HepG2 (cell line): ENCODE results near the gene CRYAB. TPM values are rescaled to one million over a fixed set of nuclear protein-coding genes. Genes with fewer than 3 reads are reported as not detected.

Source experiments
- ATAC-seq: fragments of 200-7000 bp; cut with Tn5 transposase; 3 replicates; pipeline ENCODE4 v1.9.1; 2020; ENCODE audit warnings: mild to moderate bottlenecking, moderate library complexity
- BruUV-seq: library from RNA; stranded (reverse); fragments of 400-500 nt; replicated peaks from 2 replicates; lab custom pipeline; 2021; lab: Mats Ljungman, UMichigan
- CTCF ChIA-PET: fragments of 300-600 bp; formaldehyde crosslinking; extraction: SDS; loops from one replicate; lab custom pipeline; 2021; ENCODE audit warnings: low total read pairs, inconsistent platforms, low intra/inter-chr PET ratio; lab: Yijun Ruan, JAX
- POLR2A ChIA-PET: fragments of 350-600 bp; sonication (Branson Sonifier 250); formaldehyde crosslinking; loops from one replicate; lab custom pipeline; 2020; ENCODE audit warnings: antibody characterized with exemption, inconsistent platforms; lab: Yijun Ruan, JAX
- DNase-seq: peaks from one replicate; pipeline ENCODE4 v3.0.0-alpha.2; 2015; ENCODE audit warnings: low spot score
- FAIRE-seq: peaks from 3 replicates; lab custom pipeline; 2011; peaks lifted over from hg19 to GRCh38; lab: Jason Lieb, UNC
- H2AFZ ChIP-seq: one replicate; pipeline ENCODE4 v1.6.1; 2011; ENCODE audit warnings: low read length, inconsistent platforms
- H3K27ac ChIP-seq: fragments of 300-600 bp; 3 replicates; pipeline ENCODE4 v1.8.0; 2011; ENCODE audit warnings: mixed run types, mild to moderate bottlenecking, mixed read lengths, low read length, inconsistent platforms; ENCODE audit not compliant: insufficient read depth; ENCODE audit errors: extremely low read length
- H3K27me3 ChIP-seq, 2 experiments: fragments of 200-600 bp in 1 of 2; 2 replicates in 1 of 2; 3 replicates in 1 of 2; pipeline versions ENCODE4 v1.6.0 to v1.8.0; 2011; ENCODE audit warnings: low read length in 2 of 2, mild to moderate bottlenecking in 2 of 2, moderate library complexity in 2 of 2, inconsistent platforms in 1 of 2; ENCODE audit not compliant: insufficient read depth in 2 of 2, control insufficient read depth in 1 of 2
- H3K36me3 ChIP-seq, 2 experiments: fragments of 200-600 bp in 1 of 2; replicated peaks in 1 of 2; 2 replicates in 1 of 2; 3 replicates in 1 of 2; pipeline versions ENCODE4 v1.5.1 to v1.8.0; 2011; ENCODE audit warnings: low read length in 2 of 2, inconsistent platforms in 1 of 2; ENCODE audit not compliant: insufficient read depth in 2 of 2, control insufficient read depth in 1 of 2
- H3K4me1 ChIP-seq: 2 replicates; pipeline ENCODE4 v1.5.1; 2012; ENCODE audit warnings: low read length, inconsistent platforms; ENCODE audit not compliant: insufficient read depth
- H3K4me2 ChIP-seq: 2 replicates; pipeline ENCODE4 v1.6.0; 2011; ENCODE audit warnings: low read depth, low read length, inconsistent platforms
- H3K4me3 ChIP-seq, 3 experiments: fragments of 200-600 bp in 1 of 3; sonication (generic), shearing (Covaris generic) in 1 of 3; replicated peaks in 1 of 3; 2 replicates each; pipeline ENCODE4 v1.5.1; 2011 to 2016; ENCODE audit warnings: low read length in 3 of 3, inconsistent platforms in 2 of 3, low read depth in 2 of 3, mild to moderate bottlenecking in 2 of 3, control low read depth in 1 of 3, mixed read lengths in 1 of 3; ENCODE audit not compliant: insufficient read depth in 1 of 3
- H3K79me2 ChIP-seq: one replicate; pipeline ENCODE4 v1.6.1; 2011; ENCODE audit warnings: low read length, inconsistent platforms; ENCODE audit not compliant: insufficient read depth
- H3K9ac ChIP-seq: 2 replicates; pipeline ENCODE4 v1.6.0; 2011; ENCODE audit warnings: mild to moderate bottlenecking, low read depth, low read length, inconsistent platforms; ENCODE audit not compliant: insufficient read depth
- H3K9me3 ChIP-seq: 2 replicates; pipeline ENCODE4 v1.5.1; 2012; ENCODE audit warnings: mild to moderate bottlenecking, low read length
- H4K20me1 ChIP-seq: 2 replicates; pipeline ENCODE4 v1.6.0; 2011; ENCODE audit warnings: inconsistent platforms, mild to moderate bottlenecking, low read length, moderate library complexity; ENCODE audit not compliant: insufficient read depth
- ADNP ChIP-seq: sonication (generic); formaldehyde crosslinking; IDR thresholded peaks from 2 replicates; pipeline ENCODE4 v1.4.0; 2020; ENCODE audit warnings: missing genetic modification reagents
- ARID5B ChIP-seq: IDR thresholded peaks from 2 replicates; pipeline ENCODE4 v1.4.0; 2020; ENCODE audit warnings: mild to moderate bottlenecking, missing genetic modification reagents
- CEBPG ChIP-seq: IDR thresholded peaks from 2 replicates; pipeline ENCODE4 v1.6.1; 2016
- CSRNP1 ChIP-seq: sonication (generic); formaldehyde crosslinking; IDR thresholded peaks from 2 replicates; pipeline ENCODE4 v1.8.1; 2023; ENCODE audit warnings: mild to moderate bottlenecking, missing genetic modification reagents
- GPN1 ChIP-seq: sonication (generic); formaldehyde crosslinking; IDR thresholded peaks from 2 replicates; pipeline ENCODE4 v1.5.1; 2020; ENCODE audit warnings: missing genetic modification reagents, borderline replicate concordance
- GRHL1 ChIP-seq: sonication (generic); formaldehyde crosslinking; conservative IDR thresholded peaks from 2 replicates; pipeline ENCODE4 v1.8.0; 2022; ENCODE audit warnings: missing genetic modification reagents
- IKZF1 ChIP-seq: fragments of 450-650 bp; IDR thresholded peaks from 2 replicates; pipeline ENCODE4 v1.7.1; 2016
- KAT7 ChIP-seq: IDR thresholded peaks from 2 replicates; pipeline ENCODE4 v1.6.1; 2018; ENCODE audit warnings: borderline replicate concordance, missing compliant biosample characterization
- MAZ ChIP-seq, 2 experiments: sonication (generic) in 1 of 2; formaldehyde crosslinking in 1 of 2; IDR thresholded peaks; 2 replicates each; pipeline versions ENCODE4 v1.5.0 to v1.6.1; 2012 to 2020; ENCODE audit warnings: low read depth in 2 of 2, mild to moderate bottlenecking in 2 of 2, borderline replicate concordance in 1 of 2, improper control_type of control experiment in 1 of 2, low read length in 1 of 2, missing genetic modification reagents in 1 of 2, moderate library complexity in 1 of 2
- MEF2D ChIP-seq: sonication (generic); formaldehyde crosslinking; IDR thresholded peaks from 2 replicates; pipeline ENCODE4 v1.5.1; 2020; ENCODE audit warnings: mild to moderate bottlenecking, missing genetic modification reagents
- MXI1 ChIP-seq: IDR thresholded peaks from 3 replicates; pipeline ENCODE4 v1.6.1; 2012; ENCODE audit warnings: low read depth, low read length, inconsistent platforms, borderline replicate concordance
- PPARG ChIP-seq: conservative IDR thresholded peaks from 2 replicates; pipeline ENCODE4 v1.6.1; 2016; ENCODE audit warnings: missing biosample characterization, missing genetic modification reagents
- RAD21 ChIP-seq: fragments of 450-650 bp; formaldehyde crosslinking; IDR thresholded peaks from 2 replicates; pipeline ENCODE4 v1.5.0; 2020; ENCODE audit warnings: mild to moderate bottlenecking
- ZBTB8A ChIP-seq: sonication (generic); formaldehyde crosslinking; IDR thresholded peaks from 2 replicates; pipeline ENCODE4 v1.4.0; 2020; ENCODE audit warnings: mild to moderate bottlenecking, low read depth, missing genetic modification reagents, borderline replicate concordance
- ZNF501 ChIP-seq: sonication (generic); formaldehyde crosslinking; IDR thresholded peaks from 2 replicates; pipeline ENCODE4 v1.5.1; 2020; ENCODE audit warnings: mild to moderate bottlenecking, moderate library complexity, missing genetic modification reagents
- ZNF563 ChIP-seq: sonication (generic); formaldehyde crosslinking; IDR thresholded peaks from 2 replicates; pipeline ENCODE4 v1.8.0; 2022; ENCODE audit warnings: mild to moderate bottlenecking, moderate library complexity, missing genetic modification reagents
- ZNF616 ChIP-seq: sonication (generic); formaldehyde crosslinking; IDR thresholded peaks from 2 replicates; pipeline ENCODE4 v1.5.0; 2020; ENCODE audit warnings: low read depth, mild to moderate bottlenecking, missing genetic modification reagents
- ZSCAN21 ChIP-seq: sonication (generic); formaldehyde crosslinking; IDR thresholded peaks from 2 replicates; pipeline ENCODE4 v1.8.0; 2022; ENCODE audit warnings: mild to moderate bottlenecking, missing genetic modification reagents, moderate library complexity, borderline replicate concordance
- WGBS: methylation state at CpG from one replicate; pipeline ENCODE4 v1.1.6; 2017; ENCODE audit warnings: low lambda C conversion rate; 5-methylcytosine and 5-hydroxymethylcytosine counted together
- in situ Hi-C: cut with HindIII; loops from 2 replicates; pipeline ENCODE4 v1.10.0; 2017; ENCODE audit warnings: low pct_unique_long_range_greater_than_20kb; ENCODE audit not compliant: extremely low pct_ligation_motif_present
- intact Hi-C: fragments of 100-400 bp; cut with micrococcal nuclease; formaldehyde crosslinking; loops from one replicate; pipeline ENCODE4 v1.10.0; 2022; ENCODE audit not compliant: unreplicated experiment
- polyA plus RNA-seq, 8 experiments: library from polyadenylated mRNA; depleted of rRNA in 3 of 8; stranded (reverse) in 7 of 8; unstranded in 1 of 8; fragments of >200 nt; fragmentation: Illumina TruSeq in 4 of 8; extraction: Trizol in 4 of 8; gene quantifications; 2 replicates each; pipeline versions ENCODE4 v1.2.1 to v1.2.3, GENCODE V29; 2011 to 2016; ENCODE audit warnings: low read depth in 4 of 8, missing spikeins in 1 of 8, mixed read lengths in 1 of 8; ENCODE audit not compliant: insufficient read depth in 1 of 8
- total RNA-seq, 5 experiments: library from RNA; depleted of rRNA; stranded (reverse); fragments of >200 nt; fragmentation: Illumina TruSeq; extraction: Trizol; gene quantifications; 2 replicates each; pipeline ENCODE4 v1.2.3, GENCODE V29; 2016; ENCODE audit warnings: low read depth in 1 of 5

CRYAB gene
- total and polyA plus RNA-seq, 2 of the 13 experiments (the other 11 are each of a cell fraction or from before 2014, with no cell fraction given) = 0.55 to 1.1 TPM

GRCh38 chr11:111922803-111923202 is 11.2 kb upstream of the CRYAB start (continued):
- no peak for TF ChIP-seq ARID5B
- no peak for TF ChIP-seq MXI1
- no peak for TF ChIP-seq KAT7
- TF ChIP-seq ZNF501 = no peak
- no peak for TF ChIP-seq MAZ (IDR thresholded peaks at IDR 0.05; ENCODE audit: borderline replicate concordance, low read depth, low read length)
- no peak for TF ChIP-seq MAZ (CRISPR knock-in tag; IDR thresholded peaks at IDR 0.05; ENCODE audit: low read depth)
- no peak for TF ChIP-seq ZNF563 (CRISPR knock-in tag)
- TF ChIP-seq PPARG (CRISPR knock-in tag) = no peak
- no peak for TF ChIP-seq IKZF1
- TF ChIP-seq ADNP (CRISPR knock-in tag) = no peak
- TF ChIP-seq CEBPG (CRISPR knock-in tag) = peak; percentile 95

GRCh38 chr11:111921541-111922230 is 10.1 kb upstream of the CRYAB start:
- Histone ChIP-seq H3K4me1 (peaks cover 96% of the 10 kb centered on the region), H3K4me3 (no peak overlapping the region), H3K9ac (no peak overlapping the region), H2AFZ (no peak overlapping the region), H3K4me2 (no peak overlapping the region), H4K20me1 (no peaks in the 10 kb centered on the region), H3K27me3 (no peaks in the 10 kb centered on the region), H3K36me3 (no peaks in the 10 kb centered on the region), H3K9me3 (no peaks in the 10 kb centered on the region), H3K79me2 (no peaks in the 10 kb centered on the region), H3K27ac (no peak overlapping the region)
- FAIRE-seq (no peak), ATAC-seq (no peak), DNase-seq (no peak)
- TF ChIP-seq CSRNP1 (no peak), RAD21 (CRISPR knock-in tag) (no peak), MEF2D (no peak), ZNF616 (CRISPR knock-in tag) (no peak), ZSCAN21 (CRISPR knock-in tag) (no peak), GRHL1 (no peak), ZBTB8A (CRISPR knock-in tag) (no peak), GPN1 (no peak)
- intact Hi-C loops = no loop called here
- POLR2A ChIA-PET = no interaction called here
- no TSS peak for BruUV-seq
- CTCF ChIA-PET = no interaction called here
- 97% methylated on average over 7 of the region's 7 CpGs for WGBS
- in situ Hi-C loops = no loop called here
